Left forelimb (tissue), 1 donor: Measurements from ENCODE around the gene OLFM1.
"Not testable (repeated sequence)": the region's sequence is repeated elsewhere in the genome, so short reads cannot be mapped to it uniquely, and the experiment has no call there.

Experiments used
- DNase-seq: peaks from one replicate; pipeline ENCODE4 v3.0.0-alpha.2; 2018; ENCODE audit warnings: low spot score

Gene OLFM1

GRCh38 chr9:135152614-135153334 lies 65.3 kb downstream of the OLFM1 start:
- no peak for DNase-seq

- DNase-seq, result no peak
Measured at GRCh38 chr9:135154050-135154615, 66.7 kb downstream of the OLFM1 start.

GRCh38 chr9:135155396-135155795 lies 67.9 kb downstream of the OLFM1 start:
- no peak for DNase-seq

DNA sequence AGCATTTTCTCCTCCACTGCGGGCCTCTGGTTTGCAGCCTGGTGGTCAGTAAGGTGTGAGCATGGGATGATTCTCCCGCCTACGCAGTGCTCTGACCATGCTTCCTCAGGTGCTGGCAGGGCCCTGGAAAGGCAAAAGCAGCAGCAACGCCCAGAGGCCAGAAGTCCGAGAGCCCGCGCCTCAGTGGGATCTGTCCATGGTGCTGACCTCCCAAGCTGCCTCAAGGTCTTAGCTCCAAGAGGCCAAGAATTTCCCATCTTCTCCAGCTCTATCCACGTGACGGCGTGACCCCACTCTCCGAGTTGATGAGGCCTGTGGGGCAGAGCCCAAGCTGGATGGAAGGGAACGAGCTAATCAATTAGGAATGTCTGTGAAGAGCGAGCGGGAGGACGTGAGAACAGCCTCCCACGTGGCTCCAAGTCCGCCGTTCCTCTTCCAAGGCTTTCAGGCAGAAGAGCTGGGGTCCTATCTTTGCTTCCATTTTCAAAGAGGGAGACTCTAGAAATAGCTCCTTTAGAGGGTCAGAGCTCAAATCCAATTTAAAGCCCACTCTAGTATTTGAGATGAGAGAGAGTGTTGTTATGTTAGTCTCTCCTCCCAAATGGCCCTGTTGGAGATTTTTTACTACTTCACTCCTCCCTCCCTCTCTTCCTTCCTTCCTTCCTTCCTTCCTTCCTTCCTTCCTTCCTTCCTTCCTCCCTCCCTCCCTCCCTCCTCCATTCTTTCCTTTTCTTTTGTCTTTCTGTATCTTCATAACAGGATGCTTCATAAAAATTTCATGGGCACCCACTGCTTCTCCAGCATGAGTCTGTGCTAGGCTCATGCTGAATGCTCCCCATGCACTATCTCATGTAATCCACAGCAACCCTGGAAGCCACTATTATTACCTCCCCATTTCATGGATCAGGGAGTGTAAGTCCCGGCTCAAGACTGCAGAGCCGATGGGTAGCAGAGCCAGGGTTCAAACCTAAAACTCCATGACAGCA lies 69.3 kb downstream of the OLFM1 start:
- peak; percentile 81 for DNase-seq

- no peak for DNase-seq
Measured at GRCh38 chr9:135157856-135158563, 70.5 kb downstream of the OLFM1 start.

- no peak for DNase-seq
Measured at GRCh38 chr9:135158564-135158937, 71.1 kb downstream of the OLFM1 start.

GRCh38 chr9:135159801-135160200 lies 72.3 kb downstream of the OLFM1 start:
- no peak for DNase-seq

DNA sequence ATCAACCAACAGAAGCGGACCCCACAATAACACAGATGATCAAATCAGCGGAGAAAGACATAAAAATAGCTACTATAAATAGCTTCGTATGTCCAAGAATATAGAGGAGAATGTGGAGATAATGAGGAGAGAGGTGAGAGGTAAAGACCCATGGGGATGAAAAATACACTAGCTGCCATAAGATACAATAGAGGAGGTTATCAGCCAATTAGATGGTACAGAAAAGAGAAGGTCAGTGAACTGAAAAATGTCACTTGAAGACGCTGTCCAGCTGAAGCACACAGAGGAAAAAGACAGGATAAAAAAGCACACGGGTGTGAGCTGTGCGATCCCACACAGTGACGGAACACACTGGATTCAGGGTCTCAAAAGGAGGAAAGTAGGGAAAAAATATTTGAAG lies 73.4 kb downstream of the OLFM1 start:
- no peak for DNase-seq

DNA sequence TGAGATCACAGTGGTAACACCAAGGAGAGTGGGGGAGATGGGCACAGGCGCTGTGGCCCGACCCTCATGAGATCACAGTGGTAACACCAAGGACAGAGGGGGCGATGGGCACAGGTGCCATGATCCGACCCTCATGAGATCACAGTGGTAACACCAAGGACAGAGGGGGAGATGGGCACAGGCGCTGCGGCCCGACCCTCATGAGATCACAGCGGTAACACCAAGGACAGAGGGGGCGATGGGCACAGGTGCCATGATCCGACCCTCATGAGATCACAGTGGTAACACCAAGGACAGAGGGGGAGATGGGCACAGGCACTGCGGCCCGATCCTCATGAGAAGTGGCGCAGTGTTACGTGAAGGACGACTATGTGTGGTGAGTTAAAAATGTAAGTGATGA lies 75.1 kb downstream of the OLFM1 start:
- not testable (repeated sequence) for DNase-seq

DNA sequence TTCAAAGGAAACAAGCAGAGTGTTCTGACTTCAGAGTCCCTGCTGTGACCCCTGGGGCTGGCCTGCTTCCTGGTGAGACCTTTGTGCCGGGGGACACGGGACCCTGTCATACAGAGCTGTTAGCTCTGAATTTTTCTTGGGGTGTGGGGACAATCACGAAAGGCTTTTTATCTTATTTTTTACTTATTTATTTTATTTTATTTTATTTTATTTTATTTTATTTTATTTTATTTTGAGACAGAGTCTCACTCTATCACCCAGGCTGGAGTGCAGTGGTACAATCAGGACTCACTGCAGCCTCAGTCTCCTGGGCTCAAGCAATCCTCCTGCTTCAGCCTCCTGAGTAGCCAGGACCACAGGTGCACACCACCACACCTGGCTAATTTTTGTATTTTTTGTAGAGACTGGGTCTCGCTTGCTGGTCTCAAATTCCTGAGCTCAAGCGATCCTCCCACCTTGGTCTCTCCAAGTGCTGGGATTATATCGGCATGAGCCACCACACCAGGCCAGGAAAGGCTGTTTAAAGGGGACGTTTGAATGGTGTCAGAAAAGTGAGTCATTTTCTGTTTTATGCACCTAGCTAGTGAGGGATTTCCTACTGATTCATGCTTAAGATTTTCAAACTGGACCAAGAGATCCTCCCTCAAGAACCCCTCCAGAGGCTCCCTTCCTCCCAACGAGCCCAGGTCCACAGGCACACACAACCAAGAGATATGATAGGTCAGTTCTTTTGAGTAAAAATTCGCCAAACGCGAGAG lies 75.7 kb downstream of the OLFM1 start:
- no peak for DNase-seq

DNA sequence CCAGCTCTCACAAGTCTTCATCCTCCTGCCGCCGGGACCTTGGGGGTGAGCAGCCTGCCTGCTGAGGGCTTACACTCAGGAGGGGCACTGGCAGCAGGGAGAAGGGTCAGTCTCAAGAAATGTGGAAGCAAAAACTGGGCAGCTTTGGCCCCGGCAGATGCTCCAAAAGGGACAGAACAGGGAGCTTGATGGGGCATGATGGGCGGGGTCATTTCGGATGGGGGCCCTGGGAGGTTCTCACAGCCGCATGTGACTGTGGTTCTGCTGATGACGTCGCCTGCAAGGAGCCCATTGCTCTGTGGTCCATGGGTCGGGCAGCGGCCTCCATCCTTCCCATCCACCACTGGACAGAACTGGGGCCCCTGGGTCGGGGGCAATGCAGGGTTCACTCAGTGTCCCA lies 76.6 kb downstream of the OLFM1 start:
- DNase-seq, result no peak

DNA sequence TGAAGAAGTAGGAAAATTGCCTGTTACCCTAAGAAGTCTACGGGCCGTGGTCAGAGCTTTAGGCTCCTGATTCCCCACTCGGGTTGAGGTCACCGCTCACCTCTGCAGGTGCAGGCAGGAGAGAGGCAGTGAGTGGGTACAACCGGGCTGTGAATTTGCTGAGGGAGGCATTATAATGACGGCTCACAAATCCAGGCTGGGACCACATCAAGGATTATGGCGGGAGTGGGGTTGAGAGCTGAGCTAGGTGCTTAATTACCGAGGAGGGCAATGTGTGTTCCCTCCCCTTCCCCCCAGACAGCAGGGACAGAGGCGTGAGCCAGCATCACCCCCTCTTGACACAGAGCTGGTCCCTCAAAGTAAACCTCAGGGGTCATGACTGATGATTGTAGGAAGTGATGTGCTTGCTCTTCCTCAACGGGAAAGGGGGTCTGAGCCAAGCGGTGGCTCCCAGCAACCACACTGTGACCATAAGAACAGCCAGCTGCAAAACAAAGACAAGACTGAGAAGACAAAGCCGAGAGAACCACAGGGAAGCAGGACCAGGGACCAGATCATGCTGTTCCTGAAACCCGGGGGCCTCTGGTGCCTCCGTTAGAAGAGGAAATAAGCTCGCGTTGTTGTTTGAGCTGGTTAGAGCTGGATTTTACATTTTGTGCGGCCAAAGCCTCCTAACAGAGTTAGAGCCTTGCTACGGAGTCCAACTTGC lies 77.7 kb downstream of the OLFM1 start:
- DNase-seq, result no peak

DNA sequence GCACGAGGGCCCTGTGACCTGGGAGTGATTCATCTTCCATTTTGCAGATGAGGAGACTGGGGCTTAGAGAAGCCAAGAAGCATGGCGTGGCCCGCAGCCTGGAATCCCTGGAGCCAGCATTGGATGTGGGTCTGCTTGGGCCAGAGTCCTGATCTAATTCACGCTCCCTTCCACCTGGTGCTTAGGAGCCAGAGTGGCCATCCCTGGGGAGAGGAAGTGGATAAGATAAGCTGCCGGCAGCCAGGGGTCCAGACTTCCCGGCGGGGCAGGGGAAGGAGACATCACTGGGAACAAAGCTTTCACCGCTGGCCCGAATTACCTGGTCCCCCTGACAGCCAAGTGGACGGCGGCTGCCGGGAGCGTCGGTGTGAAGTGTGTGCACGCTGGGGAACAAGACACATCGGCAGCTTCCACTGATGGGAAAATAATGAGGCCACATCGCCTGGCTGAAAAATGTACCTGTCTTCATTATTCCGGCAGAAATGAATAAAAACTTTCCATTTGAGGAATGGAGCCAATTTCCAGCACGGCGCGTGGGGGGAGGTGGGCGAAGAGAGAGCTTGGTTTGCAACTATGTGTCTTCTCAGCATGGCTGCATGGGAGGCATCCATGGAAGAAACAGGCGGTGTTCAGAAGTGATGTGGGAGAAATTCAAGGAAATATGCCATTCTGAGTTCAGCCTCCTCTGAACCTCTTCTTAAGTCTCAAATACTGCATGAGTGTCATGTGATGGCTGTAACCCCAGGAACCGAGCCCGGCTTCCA lies 78.5 kb downstream of the OLFM1 start:
- no peak for DNase-seq

GRCh38 chr9:135166565-135166964 lies 79.1 kb downstream of the OLFM1 start:
- DNase-seq, result no peak

- DNase-seq, result no peak
Measured at GRCh38 chr9:135167356-135167755, 79.9 kb downstream of the OLFM1 start.

- DNase-seq, result no peak
Measured at GRCh38 chr9:135167849-135168655, 80.6 kb downstream of the OLFM1 start.

GRCh38 chr9:135169709-135170226 lies 82.3 kb downstream of the OLFM1 start:
- DNase-seq, result no peak

- no peak for DNase-seq
Measured at GRCh38 chr9:135170535-135170934, 83.1 kb downstream of the OLFM1 start.
